MG63 (cell line): Measurements from ENCODE around the gene TAF1D. TPM values are rescaled to one million over a fixed set of nuclear protein-coding genes. Genes with fewer than 3 reads are reported as not detected.

Experiments
- DNase-seq: peaks from one replicate; pipeline ENCODE4 v3.0.0-alpha.2; 2020
- H3K27me3 ChIP-seq: fragments of 250-450 bp; sonication (Bioruptor Pico); 2 replicates; pipeline ENCODE4 v1.5.1; 2020; ENCODE audit warnings: mild to moderate bottlenecking, moderate library complexity
- H3K36me3 ChIP-seq: fragments of 250-450 bp; sonication (Bioruptor Pico); 2 replicates; pipeline ENCODE4 v1.5.1; 2020; ENCODE audit warnings: mild to moderate bottlenecking, moderate library complexity
- H3K4me3 ChIP-seq: fragments of 250-450 bp; sonication (Bioruptor Pico); 2 replicates; pipeline ENCODE4 v1.5.1; 2020; ENCODE audit warnings: mild to moderate bottlenecking, moderate library complexity
- H3K9me3 ChIP-seq: fragments of 250-450 bp; sonication (Bioruptor Pico); 2 replicates; pipeline ENCODE4 v1.5.1; 2020; ENCODE audit warnings: mild to moderate bottlenecking, moderate library complexity
- total RNA-seq: library from RNA; depleted of rRNA; stranded (reverse); fragments of >200 nt; shearing (Covaris generic); gene quantifications from 2 replicates; pipeline ENCODE4 v1.2.3, GENCODE V29; 2014; ENCODE audit warnings: low replicate concordance

TAF1D gene
- total RNA-seq, 1 experiment from 2014 or later, result 92.0 TPM

DNA sequence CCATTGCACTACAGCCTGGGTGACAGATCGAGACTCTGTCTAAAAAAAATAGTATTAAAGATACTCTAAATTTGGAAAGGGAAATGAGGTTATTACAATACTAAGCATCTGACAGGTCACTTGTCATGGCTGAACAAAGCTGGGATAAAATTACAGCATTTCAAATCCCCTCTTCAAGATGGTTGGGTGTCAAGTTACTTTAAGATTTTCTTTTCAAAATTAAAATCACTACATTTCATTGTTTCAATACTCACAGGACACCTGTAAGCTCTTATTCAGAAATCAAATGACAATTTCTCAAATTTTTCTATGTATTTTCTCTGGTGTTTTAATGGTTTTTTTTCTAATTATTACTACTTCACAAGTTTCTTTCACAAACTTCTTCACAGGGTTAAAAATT is 5.7 kb downstream of the TAF1D start:
- Histone ChIP-seq H3K9me3 (no peaks in the 10 kb centered on the region; the same call in 1 of the 2 replicates), H3K36me3 (peaks cover 99% of the 10 kb centered on the region)
- DNase-seq, result no peak

DNA sequence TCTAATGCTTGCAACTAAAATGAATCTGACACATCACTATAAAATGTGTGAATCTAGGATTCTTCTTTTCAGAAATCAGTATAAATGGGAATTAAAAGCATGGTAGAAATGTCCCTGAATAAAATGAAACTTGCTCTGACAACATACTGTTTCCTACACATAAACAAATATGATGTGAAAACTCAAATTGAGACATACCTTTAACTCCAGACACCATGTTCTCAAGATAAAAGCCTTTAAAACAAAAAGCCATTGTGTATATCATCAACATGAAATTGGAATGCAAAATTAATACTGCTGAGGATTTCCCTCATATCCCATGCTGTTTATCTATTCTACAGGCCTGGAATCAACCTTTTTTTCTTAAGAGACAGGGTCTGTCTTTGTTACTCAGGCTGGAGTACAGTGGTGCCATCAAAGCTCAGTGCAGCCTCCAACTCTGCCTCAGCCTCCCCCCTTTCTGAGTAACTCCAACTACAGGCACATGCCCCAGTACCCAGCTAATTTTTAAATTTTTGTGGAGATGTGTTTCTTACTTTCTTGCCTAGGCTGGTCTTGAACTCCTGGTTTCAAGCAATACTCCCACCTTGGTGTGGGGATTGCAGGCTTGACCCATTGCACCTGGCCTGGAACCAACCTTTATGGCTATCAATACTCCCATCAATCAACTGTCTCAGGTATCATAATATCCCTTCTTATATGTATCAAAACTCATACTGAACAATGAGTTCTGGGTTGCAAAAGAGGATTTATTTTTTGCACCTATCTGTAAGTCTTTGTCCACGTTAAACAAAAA is 6.7 kb downstream of the TAF1D start:
- Histone ChIP-seq H3K36me3 (peaks cover 99% of the 10 kb centered on the region), H3K27me3 (no peaks in the 10 kb centered on the region), H3K4me3 (no peak overlapping the region), H3K9me3 (no peaks in the 10 kb centered on the region)
- DNase-seq, result no peak

More for the DNA sequence above, 5.7 kb downstream of the TAF1D start:
- Histone ChIP-seq H3K27me3 (no peaks in the 10 kb centered on the region), H3K4me3 (peak overlapping the region; percentile 99; the same call in 1 of the 2 replicates)

DNA sequence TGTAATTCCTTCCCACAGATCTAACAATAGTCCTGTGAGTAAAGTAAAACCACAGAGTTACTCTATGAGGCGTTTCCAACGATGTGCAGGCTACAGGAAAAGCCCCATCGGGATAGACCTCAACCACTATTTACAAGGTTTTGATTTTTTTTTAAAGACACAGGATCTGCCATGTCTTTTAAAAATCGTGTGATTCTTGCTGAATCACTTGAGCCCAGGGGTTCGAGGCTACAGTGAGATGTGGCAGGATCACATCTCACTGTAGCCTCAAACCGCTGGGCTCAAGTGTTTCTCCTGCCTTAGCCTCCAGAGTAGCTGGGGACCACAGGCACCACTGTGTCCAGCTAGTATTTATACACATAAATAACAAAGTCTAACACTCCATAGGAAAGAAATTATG is 7.8 kb downstream of the TAF1D start:
- no peak overlapping the region for H3K4me3 ChIP-seq
- no peak for DNase-seq
- H3K36me3 ChIP-seq, result peaks cover 99% of the 10 kb centered on the region
- H3K9me3 ChIP-seq, result no peaks in the 10 kb centered on the region
- H3K27me3 ChIP-seq, result no peaks in the 10 kb centered on the region

DNA sequence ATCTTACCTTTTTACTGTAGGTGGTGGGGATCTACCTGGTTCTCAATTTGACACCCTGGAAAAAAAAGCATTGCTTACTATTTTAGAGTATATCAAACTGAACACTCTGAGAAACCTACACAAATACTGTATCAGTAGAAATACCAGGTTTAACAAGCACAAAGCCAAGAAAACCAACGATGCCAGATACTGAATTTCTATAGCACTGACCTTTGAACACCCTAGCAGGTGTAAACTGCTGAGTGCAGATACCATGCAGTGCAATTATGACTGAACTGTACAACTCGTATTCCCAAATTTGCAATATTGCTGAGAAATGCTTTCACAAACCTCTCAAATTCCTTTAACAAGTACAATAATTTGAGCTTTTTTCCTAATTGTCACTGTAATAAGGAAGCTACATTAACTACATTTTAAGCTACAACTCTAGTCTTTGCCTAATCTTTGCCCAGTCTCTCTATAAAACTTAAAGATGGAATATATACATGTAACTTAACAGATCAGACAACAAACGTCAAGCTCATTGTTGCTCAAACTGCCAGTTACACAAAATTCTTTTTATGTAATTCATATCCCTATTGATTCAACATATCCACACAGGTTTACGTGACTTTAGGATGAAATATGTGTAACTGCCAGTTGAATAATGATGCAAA is 8.9 kb downstream of the TAF1D start:
- no peak for DNase-seq

DNA sequence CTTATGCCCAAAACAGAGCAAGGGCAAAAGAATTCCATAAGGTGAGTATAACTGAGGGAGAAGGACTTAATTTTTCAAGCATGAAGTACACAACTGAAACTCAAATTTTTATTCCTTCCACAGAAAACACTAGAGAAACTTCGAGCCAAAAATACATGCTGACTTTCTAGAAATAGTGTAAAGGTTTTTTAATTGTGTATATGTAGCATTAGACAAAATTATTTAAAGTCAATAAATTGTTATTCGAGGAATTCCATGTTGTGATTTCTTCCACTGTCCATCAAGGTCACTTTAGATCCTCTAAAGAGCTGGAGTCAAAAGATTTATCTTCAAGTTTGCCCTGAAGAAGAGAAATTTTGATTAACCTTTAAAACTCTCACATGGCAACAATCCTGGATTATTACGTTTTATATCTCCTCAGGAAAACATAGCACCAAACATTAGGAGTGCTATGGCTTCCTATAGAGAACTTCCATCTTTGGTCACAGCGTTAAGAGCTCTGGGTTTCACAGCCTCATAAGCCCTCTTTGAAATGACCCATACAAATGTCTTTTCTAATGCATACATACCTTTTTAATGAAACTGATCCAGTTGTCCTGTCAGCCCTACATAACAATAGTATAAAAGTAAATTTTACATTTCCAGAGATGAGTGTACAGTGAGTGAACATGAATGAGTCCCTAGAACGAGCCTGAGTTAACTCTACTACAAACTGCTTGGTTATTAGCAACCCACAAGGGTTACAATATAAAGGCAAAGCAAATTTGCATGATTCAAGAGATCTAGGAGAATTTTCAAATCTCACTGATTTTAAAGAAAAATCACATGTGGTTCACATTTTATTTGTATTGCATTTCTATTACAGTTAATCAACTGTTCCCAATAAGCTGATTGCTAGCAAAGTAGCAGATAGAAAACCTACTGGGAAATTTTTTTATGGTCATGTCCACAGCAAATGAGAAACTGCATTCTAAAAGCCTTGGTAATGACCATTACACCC is 10.9 kb downstream of the TAF1D start:
- Histone ChIP-seq H3K9me3 (no peaks in the 10 kb centered on the region), H3K27me3 (no peaks in the 10 kb centered on the region), H3K4me3 (no peak overlapping the region), H3K36me3 (peaks cover 93% of the 10 kb centered on the region)
- DNase-seq, result no peak

More for the DNA sequence above, 8.9 kb downstream of the TAF1D start:
- no peaks in the 10 kb centered on the region for H3K27me3 ChIP-seq
- H3K9me3 ChIP-seq, result no peaks in the 10 kb centered on the region
- H3K4me3 ChIP-seq, result no peak overlapping the region
- peaks cover 98% of the 10 kb centered on the region for H3K36me3 ChIP-seq

DNA sequence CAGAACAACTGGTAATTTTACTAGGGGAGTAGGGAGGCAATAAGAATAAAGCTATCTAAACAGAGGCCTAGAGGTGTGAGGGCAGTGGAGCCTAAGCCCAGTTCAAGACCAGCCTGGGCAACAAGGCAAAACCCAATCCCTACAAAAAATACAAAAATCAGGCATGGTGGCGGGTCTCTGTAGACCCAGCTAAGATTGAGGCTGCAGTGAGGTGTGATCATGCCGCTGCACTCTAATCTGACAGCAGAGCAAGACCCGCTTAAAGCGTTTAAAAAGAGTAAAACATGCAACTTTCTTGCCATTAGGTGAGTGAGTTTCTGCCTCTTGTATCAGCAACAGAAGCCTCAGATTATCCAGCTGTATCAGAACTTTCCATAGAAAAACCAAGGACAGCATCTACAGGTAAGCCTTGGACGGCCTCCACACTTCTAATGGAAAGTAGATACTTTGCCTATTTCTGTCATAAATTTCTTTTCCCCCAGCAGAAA is 12.1 kb downstream of the TAF1D start:
- Histone ChIP-seq H3K27me3 (no peaks in the 10 kb centered on the region), H3K36me3 (peaks cover 89% of the 10 kb centered on the region), H3K9me3 (no peaks in the 10 kb centered on the region), H3K4me3 (no peak overlapping the region)
- DNase-seq, result no peak

DNA sequence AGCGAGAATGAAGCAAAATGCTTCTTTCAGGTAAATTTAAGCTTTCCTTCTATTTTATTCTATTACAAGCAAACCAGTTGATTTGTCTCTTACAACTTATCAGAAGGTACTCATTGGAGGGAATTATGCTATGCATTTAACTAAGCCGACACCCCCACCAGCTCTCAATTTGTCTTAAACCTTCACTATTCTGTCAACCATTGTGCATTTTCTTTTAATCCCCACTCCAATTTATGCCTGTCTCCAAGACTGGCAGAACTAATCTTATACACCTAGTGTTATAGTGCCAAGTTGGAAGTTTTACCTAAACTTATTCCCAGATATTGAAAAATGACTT is 12.5 kb downstream of the TAF1D start:
- H3K27me3 ChIP-seq, result no peaks in the 10 kb centered on the region
- no peak overlapping the region for H3K4me3 ChIP-seq
- DNase-seq, result no peak
- no peaks in the 10 kb centered on the region for H3K9me3 ChIP-seq
- peaks cover 88% of the 10 kb centered on the region for H3K36me3 ChIP-seq

DNA sequence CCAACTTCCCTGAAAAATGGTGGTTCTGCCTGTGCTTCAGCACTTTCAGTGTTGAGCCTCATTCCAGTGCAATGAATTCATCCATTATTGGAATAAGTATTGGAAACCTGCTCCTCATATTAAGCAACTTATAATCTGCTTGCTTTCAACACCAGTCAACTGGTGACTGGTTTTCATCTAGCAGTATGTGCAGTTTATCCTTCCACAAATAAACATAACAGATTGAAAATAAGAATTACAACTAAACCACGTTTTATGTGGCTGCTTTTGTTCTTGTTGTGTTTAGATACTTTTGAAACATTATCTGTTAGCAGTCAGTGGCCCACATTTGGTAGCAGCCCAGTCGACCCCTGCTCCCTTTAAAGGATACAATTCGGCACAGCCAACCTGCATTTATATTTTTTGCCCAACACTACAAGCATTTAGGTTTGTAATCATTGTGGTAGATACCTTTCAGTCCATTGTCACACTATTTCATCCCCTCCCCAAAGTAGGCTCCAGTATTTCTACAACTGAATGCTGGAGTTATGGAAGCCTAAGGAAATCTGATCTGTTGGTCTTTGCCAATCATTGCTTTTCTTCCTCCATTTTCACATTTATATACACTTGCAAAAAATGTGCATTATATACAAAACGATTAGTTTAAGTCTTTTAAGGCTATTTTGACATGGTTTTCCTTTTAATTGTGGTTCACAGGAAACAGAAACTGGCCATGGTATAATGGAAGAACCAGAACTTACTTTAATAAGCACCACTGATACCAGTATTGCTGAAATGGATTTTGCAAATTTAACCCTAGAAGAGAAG is 13.1 kb downstream of the TAF1D start:
- DNase-seq, result no peak
- H3K9me3 ChIP-seq, result no peaks in the 10 kb centered on the region
- no peak overlapping the region for H3K4me3 ChIP-seq
- H3K27me3 ChIP-seq, result no peaks in the 10 kb centered on the region
- H3K36me3 ChIP-seq, result peaks cover 85% of the 10 kb centered on the region

DNA sequence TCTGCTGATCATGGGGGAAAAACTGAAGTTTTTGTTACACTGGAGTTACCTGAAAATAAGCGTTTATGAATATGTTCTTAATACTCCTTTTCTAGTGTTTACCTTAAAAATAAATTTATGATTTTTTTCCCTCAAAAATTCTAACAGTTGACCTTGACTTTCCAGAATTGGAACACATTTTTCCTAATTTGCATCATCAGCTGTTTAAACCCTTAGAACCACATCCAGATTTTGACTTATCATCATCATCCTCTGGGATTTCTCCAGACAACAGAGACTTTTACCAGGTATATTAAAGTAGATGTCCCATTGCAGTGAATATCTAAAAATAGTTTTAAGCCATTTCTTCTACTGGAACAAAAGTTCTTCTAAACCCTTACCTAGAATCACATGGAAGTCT is 17.2 kb downstream of the TAF1D start:
- peaks cover 59% of the 10 kb centered on the region for H3K36me3 ChIP-seq
- H3K4me3 ChIP-seq, result no peak overlapping the region
- no peaks in the 10 kb centered on the region for H3K9me3 ChIP-seq
- no peaks in the 10 kb centered on the region for H3K27me3 ChIP-seq
- no peak for DNase-seq

DNA sequence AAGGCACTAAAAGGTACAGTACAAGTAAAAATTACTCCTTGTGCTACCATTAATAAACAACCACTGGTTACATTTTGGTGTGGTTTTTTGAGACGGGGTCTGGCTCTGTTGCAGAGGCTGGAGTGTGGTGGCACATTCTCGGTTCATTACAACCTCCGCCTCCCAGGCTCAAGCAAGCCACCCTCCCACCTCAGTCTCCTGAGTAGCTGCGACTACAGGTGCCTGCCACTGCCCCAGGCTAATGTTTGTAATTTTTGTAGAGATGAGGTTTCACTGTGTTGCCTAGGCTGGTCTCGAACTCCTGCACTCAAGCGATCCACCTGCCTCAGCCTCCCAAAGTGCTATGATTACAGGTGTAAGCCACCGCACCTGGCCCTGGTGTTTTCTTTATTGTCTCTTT is 20.8 kb downstream of the TAF1D start:
- H3K27me3 ChIP-seq, result no peaks in the 10 kb centered on the region
- no peak for DNase-seq
- peaks cover 46% of the 10 kb centered on the region for H3K36me3 ChIP-seq
- no peaks in the 10 kb centered on the region for H3K9me3 ChIP-seq
- H3K4me3 ChIP-seq, result no peak overlapping the region

DNA sequence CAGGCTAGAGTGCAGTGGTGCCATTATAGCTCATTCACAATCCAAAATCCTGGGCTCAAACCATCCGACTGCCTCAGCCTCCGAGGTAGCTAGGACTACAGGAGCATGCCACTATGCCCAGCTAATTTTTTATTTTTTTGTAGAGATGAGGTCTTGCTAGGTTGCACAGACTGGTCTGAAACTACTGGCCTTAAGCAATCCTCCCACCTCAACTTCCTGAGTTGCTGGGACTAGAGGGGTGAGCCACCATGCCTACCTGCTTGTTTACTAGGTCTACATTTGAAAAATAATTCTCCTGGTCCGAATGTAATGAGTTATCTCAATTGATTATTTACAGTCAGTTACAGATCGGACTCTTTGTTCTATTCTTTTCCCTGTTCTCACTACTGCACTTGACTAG is 22.0 kb downstream of the TAF1D start:
- Histone ChIP-seq H3K27me3 (no peaks in the 10 kb centered on the region), H3K9me3 (no peaks in the 10 kb centered on the region), H3K36me3 (peaks cover 44% of the 10 kb centered on the region), H3K4me3 (no peak overlapping the region)
- no peak for DNase-seq

DNA sequence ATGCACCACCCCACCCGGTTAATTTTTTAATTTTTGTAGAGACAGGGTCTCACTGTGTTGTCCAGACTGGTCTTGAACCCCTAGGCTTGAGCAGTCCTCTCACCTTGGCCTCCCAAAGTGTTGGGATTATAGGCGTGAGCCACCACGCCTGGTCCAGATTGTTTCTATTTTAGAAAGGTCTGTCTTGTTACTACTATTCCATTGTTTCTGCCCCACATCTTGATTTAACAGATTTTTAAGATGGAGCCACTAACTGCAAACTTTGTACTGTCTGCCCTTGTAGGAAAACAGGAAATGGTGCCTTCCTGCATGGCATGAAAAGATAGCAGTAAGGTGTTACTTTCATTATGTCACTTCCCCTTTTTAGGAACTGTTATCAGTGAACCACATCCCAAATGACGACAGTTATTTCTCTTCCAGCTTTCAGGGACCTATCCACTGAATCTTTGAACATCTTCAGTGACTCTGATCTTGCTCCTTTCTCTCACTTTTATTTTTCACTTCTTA is 23.2 kb downstream of the TAF1D start:
- no peak for DNase-seq
- H3K27me3 ChIP-seq, result no peaks in the 10 kb centered on the region
- no peak overlapping the region for H3K4me3 ChIP-seq
- peaks cover 44% of the 10 kb centered on the region for H3K36me3 ChIP-seq
- no peaks in the 10 kb centered on the region for H3K9me3 ChIP-seq

DNA sequence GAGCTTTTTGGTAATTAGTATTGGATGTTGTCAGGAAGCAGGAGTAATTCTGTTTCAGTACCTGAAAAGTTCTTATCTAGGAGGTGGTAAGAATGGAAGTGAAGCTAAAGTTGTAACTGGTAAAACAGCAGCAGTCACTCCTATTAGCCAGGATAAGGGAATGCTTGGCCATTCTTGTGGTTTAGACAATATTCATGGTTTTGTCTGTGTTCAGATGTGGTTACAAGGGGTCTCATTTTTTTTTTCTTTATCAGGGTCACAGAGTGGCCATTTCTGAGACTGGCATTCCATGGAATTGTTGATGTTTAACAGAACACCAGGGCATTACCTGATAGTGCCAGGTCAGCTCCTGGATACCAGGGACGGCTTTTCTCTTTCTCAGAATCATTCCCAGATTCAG is 23.8 kb downstream of the TAF1D start:
- Histone ChIP-seq H3K27me3 (no peaks in the 10 kb centered on the region), H3K4me3 (no peak overlapping the region), H3K9me3 (no peaks in the 10 kb centered on the region), H3K36me3 (peaks cover 45% of the 10 kb centered on the region)
- no peak for DNase-seq

DNA sequence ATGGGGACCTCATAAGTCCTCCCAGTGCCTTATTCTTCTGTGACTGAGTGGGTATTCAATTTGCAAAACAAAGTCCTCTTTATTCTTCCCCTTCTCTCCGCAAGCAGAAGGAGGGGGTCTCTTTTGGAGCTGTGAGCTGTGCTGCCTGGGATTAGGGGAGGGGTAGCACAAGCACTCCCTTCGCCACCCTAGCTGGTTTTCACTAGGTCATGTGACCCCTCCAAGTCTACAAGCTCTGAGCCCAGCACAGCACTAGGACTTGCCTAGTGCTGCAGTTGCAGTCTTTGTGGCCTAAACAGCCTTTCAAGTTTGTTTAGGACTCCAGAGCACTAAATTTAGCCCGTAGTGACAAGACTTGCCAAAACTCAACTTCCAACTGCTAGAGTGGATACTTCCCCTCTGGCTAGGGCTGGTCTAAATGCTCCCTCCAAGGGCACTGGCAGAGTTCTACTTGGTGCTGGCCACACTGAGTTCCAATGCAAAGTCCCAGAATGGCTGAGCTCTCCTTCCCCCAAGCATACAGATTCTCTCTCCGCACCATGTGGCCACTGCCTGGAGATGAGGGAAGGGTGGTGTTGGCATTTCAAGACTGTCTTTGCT is 25.4 kb downstream of the TAF1D start:
- Histone ChIP-seq H3K4me3 (no peak overlapping the region), H3K9me3 (no peaks in the 10 kb centered on the region; the same call in 1 of the 2 replicates), H3K36me3 (peaks cover 50% of the 10 kb centered on the region), H3K27me3 (no peaks in the 10 kb centered on the region)
- DNase-seq, result no peak

DNA sequence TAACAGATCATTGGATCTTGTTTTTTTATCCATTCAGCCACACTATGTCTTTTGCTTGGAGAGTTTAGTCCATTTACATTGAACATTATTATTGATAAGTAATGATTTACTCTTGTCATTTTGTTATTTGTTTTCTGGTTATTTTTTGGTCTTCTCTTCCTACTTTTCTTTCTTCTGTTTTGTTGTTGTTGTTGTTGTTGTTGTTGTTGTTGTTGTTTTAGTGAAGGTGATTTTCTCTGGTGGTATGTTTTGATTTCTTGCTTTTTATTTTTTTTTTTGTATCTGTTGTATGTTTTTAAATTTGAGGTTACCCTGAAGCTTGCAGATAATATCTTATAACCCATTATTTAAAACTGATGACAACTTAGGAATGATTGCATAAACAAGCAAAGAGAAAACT is 28.6 kb downstream of the TAF1D start:
- Histone ChIP-seq H3K4me3 (no peak overlapping the region), H3K9me3 (peaks cover 16% of the 10 kb centered on the region), H3K36me3 (peaks cover 74% of the 10 kb centered on the region), H3K27me3 (no peaks in the 10 kb centered on the region)
- DNase-seq, result no peak

DNA sequence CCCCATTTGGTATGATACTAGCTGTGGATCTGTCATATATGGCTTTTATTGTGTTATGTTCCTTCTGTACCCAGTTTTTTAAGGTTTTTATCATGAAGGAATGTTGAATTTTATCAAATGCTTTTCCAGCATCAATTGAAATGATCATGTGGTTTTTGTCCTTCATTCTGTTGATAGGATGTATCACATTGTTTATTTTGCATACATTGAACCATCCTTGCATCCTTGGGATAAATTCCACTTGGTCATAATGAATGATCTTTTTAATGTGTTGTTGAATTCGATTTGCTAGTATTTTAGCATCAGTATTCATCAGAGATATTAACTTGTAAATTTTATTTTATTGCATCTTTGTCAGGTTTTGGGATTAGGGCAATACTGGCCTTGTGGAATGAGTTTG is 31.1 kb downstream of the TAF1D start:
- no peaks in the 10 kb centered on the region for H3K27me3 ChIP-seq
- peaks cover 18% of the 10 kb centered on the region for H3K9me3 ChIP-seq
- H3K4me3 ChIP-seq, result no peak overlapping the region
- H3K36me3 ChIP-seq, result peaks cover 86% of the 10 kb centered on the region
- no peak for DNase-seq
